Uterus (tissue), 2 donors: Measurements from ENCODE around the gene HTR1B.

Source experiments
- POLR2A ChIP-seq, 2 donors: fragments of 450-650 bp; IDR thresholded peaks; one replicate each; pipeline ENCODE4 v1.6.1; 2016; ENCODE audit warnings: antibody characterized with exemption in 2 of 2, mild to moderate bottlenecking in 1 of 2, moderate library complexity in 1 of 2
- TF ChIP-seq, protein P1 (sequence below), 4 experiments: fragments of 200-600 bp in 2 of 4; fragments of 450-650 bp in 2 of 4; sonication (generic) in 2 of 4; IDR thresholded peaks; one replicate each; pipeline ENCODE4 v1.5.1; 2016 to 2019; ENCODE audit warnings: antibody characterized with exemption in 4 of 4, mild to moderate bottlenecking in 2 of 4, moderate library complexity in 1 of 4

DNA sequence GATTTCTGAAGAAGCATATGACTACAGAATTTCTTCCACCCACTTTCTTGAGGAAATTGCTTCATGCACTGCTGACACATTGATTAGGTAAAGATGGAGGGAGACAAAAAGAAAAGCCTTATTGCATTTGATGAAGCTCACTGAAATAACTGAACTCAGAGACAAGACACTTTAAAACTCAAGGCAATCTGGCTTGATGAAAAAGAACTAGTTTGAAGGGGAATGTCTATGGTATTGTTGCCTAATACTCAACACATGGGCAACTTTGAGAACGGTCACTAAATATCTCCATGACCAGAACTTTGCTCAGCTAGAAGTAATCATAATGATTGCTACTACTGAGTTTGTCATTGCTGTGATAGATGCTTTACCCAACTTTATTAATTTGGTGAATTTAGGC, 38.1 kb downstream of the HTR1B start:
- TF ChIP-seq, protein P1, sequence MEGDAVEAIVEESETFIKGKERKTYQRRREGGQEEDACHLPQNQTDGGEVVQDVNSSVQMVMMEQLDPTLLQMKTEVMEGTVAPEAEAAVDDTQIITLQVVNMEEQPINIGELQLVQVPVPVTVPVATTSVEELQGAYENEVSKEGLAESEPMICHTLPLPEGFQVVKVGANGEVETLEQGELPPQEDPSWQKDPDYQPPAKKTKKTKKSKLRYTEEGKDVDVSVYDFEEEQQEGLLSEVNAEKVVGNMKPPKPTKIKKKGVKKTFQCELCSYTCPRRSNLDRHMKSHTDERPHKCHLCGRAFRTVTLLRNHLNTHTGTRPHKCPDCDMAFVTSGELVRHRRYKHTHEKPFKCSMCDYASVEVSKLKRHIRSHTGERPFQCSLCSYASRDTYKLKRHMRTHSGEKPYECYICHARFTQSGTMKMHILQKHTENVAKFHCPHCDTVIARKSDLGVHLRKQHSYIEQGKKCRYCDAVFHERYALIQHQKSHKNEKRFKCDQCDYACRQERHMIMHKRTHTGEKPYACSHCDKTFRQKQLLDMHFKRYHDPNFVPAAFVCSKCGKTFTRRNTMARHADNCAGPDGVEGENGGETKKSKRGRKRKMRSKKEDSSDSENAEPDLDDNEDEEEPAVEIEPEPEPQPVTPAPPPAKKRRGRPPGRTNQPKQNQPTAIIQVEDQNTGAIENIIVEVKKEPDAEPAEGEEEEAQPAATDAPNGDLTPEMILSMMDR (IDR thresholded peaks at IDR 0.05) = no peak
- no peak for TF ChIP-seq POLR2A (IDR thresholded peaks at IDR 0.05)
